ENCODE measurements around the gene DHX35.
"Not testable (repeated sequence)": the region's sequence is repeated elsewhere in the genome, so short reads cannot be mapped to it uniquely, and the experiment has no call there.

DHX35 gene

GRCh38 chr20:38982291-38982690 is 20.1 kb downstream of the DHX35 start:
- DNase-seq = no peak

GRCh38 chr20:38985060-38985459 is 22.9 kb downstream of the DHX35 start:
- no peak for DNase-seq

- DNase-seq = peak in 1 of 2 experiments; percentile 14
Observed at GRCh38 chr20:38985603-38986170, 23.5 kb downstream of the DHX35 start.

- DNase-seq = no peak
Observed at GRCh38 chr20:38986663-38987062, 24.5 kb downstream of the DHX35 start.

- DNase-seq = peak; percentile 38 to 83
Observed at GRCh38 chr20:38987777-38988176, 25.6 kb downstream of the DHX35 start.

GRCh38 chr20:38990728-38991127 is 28.6 kb downstream of the DHX35 start:
- no peak for DNase-seq

- DNase-seq = no peak
Observed at GRCh38 chr20:38991814-38992704, 29.9 kb downstream of the DHX35 start.

GRCh38 chr20:38995536-38996044 is 33.4 kb downstream of the DHX35 start:
- DNase-seq = no peak

GRCh38 chr20:38996866-38997265 is 34.7 kb downstream of the DHX35 start:
- not testable (repeated sequence) for DNase-seq

- DNase-seq = no peak
Observed at GRCh38 chr20:38997622-38998021, 35.5 kb downstream of the DHX35 start.

- no peak for DNase-seq
Observed at GRCh38 chr20:38999217-38999616, 37.1 kb downstream of the DHX35 start.

GRCh38 chr20:38999965-39000910 is 38.1 kb downstream of the DHX35 start:
- no peak for DNase-seq

- no peak for DNase-seq
Observed at GRCh38 chr20:39004508-39004907, 42.4 kb downstream of the DHX35 start.

GRCh38 chr20:39009348-39009747 is 47.2 kb downstream of the DHX35 start:
- DNase-seq = no peak

GRCh38 chr20:39010496-39010895 is 48.4 kb downstream of the DHX35 start:
- no peak for DNase-seq

GRCh38 chr20:39013662-39014109 is 51.5 kb downstream of the DHX35 start:
- DNase-seq = no peak

- DNase-seq = no peak
Observed at GRCh38 chr20:39016041-39016440, 53.9 kb downstream of the DHX35 start.

GRCh38 chr20:39016506-39016905 is 54.4 kb downstream of the DHX35 start:
- no peak for DNase-seq

- no peak for DNase-seq
Observed at GRCh38 chr20:39019027-39019426, 56.9 kb downstream of the DHX35 start.

- DNase-seq = no peak
Observed at GRCh38 chr20:39019805-39020325, 57.7 kb downstream of the DHX35 start.

- DNase-seq = no peak
Observed at GRCh38 chr20:39021748-39022147, 59.6 kb downstream of the DHX35 start.

GRCh38 chr20:39025883-39026282 is 63.7 kb downstream of the DHX35 start:
- DNase-seq = no peak

- no peak for DNase-seq
Observed at GRCh38 chr20:39029364-39029763, 67.2 kb downstream of the DHX35 start.
